Measurements from ENCODE around the gene UBXN4. TPM values are rescaled to one million over a fixed set of nuclear protein-coding genes. Genes with fewer than 3 reads are reported as not detected.

UBXN4 gene
- total and polyA plus RNA-seq, 2 of the 13 experiments (the other 11 are each of a cell fraction or from before 2014, with no cell fraction given) = 74.2 to 104 TPM

- TF ChIP-seq ZBTB40 (IDR thresholded peaks at IDR 0.05) (no peak), ZBTB40 (CRISPR knock-in tag; IDR thresholded peaks at IDR 0.05) (no peak), ZBTB34 (CRISPR knock-in tag; IDR thresholded peaks at IDR 0.05) (no peak)
These were observed 84.9 kb downstream of the UBXN4 start (continued) for GRCh38 chr2:135826544-135826943.

Measured in HepG2 (cell line).